ENCODE data around the gene PIN4.

DNA sequence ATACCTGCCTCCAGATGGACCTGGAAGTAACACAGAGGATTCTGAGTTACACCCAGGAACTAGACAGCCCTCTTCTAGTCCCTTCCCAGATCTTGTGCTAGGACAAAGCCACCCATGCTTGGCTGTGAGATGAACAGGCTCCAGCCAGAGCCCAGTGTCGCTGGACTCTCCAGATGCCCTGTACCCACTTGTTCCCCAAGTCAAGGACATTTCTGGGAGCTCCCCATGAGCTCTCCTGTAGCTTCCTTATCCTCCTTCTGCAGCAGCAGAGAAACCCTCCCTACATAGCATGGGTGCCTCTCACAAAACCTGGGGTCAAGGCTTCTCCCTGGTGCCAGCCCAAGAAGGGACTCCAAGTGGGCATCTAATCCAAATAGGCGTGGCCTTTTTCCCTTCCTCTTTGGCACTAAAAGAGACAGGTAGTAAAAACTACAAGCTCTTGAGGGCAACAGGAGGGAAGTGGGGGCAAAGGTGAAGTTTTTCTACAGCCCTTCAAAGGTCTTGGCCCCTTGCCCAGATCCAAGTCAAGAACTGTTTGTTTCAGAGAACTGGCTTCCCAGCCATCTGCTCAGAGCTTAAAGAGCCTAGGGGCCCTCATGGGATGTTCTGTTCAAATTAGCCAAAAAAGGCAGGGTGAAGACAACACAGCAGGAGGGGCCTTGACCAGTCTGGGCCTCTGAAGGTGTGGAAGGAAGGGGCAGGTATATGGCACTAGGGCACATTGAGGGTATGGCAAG lies 65.8 kb downstream of the PIN4 start:
- TF ChIP-seq, protein P1, sequence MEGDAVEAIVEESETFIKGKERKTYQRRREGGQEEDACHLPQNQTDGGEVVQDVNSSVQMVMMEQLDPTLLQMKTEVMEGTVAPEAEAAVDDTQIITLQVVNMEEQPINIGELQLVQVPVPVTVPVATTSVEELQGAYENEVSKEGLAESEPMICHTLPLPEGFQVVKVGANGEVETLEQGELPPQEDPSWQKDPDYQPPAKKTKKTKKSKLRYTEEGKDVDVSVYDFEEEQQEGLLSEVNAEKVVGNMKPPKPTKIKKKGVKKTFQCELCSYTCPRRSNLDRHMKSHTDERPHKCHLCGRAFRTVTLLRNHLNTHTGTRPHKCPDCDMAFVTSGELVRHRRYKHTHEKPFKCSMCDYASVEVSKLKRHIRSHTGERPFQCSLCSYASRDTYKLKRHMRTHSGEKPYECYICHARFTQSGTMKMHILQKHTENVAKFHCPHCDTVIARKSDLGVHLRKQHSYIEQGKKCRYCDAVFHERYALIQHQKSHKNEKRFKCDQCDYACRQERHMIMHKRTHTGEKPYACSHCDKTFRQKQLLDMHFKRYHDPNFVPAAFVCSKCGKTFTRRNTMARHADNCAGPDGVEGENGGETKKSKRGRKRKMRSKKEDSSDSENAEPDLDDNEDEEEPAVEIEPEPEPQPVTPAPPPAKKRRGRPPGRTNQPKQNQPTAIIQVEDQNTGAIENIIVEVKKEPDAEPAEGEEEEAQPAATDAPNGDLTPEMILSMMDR (IDR thresholded peaks at IDR 0.05), result no peak
- TF ChIP-seq POLR2A (IDR thresholded peaks at IDR 0.05), result no peak
